ENCODE data around the gene SREBF2.

Gene SREBF2

GRCh38 chr22:41908411-41909309 lies 75.8 kb downstream of the SREBF2 start:
- DNase-seq (ENCODE audit: low read depth), result no peak

GRCh38 chr22:41909310-41910049 lies 76.6 kb downstream of the SREBF2 start:
- no peak for DNase-seq (ENCODE audit: low read depth)

GRCh38 chr22:41910050-41911000 lies 77.4 kb downstream of the SREBF2 start:
- DNase-seq (ENCODE audit: low read depth), result peak; percentile 42

- no peak for DNase-seq (ENCODE audit: low read depth)
Measured at GRCh38 chr22:41911001-41911611, 78.2 kb downstream of the SREBF2 start.

GRCh38 chr22:41912338-41913039 lies 79.6 kb downstream of the SREBF2 start:
- no peak for DNase-seq (ENCODE audit: low read depth)

GRCh38 chr22:41913040-41913719 lies 80.3 kb downstream of the SREBF2 start:
- DNase-seq (ENCODE audit: low read depth), result no peak

GRCh38 chr22:41913842-41914534 lies 81.1 kb downstream of the SREBF2 start:
- no peak for DNase-seq (ENCODE audit: low read depth)

- no peak for DNase-seq (ENCODE audit: low read depth)
Measured at GRCh38 chr22:41914611-41915034, 81.7 kb downstream of the SREBF2 start.

- peak; percentile 48 for DNase-seq (ENCODE audit: low read depth)
Measured at GRCh38 chr22:41915035-41915785, 82.3 kb downstream of the SREBF2 start, which contains the start of gene SHISA8. Gene SHISA8 (minus strand): TSS chr22:41915074. CDS start chr22:41914667, 407 bp downstream.

GRCh38 chr22:41915786-41916493 lies 83.0 kb downstream of the SREBF2 start:
- DNase-seq (ENCODE audit: low read depth), result no peak

- DNase-seq (ENCODE audit: low read depth), result no peak
Measured at GRCh38 chr22:41916745-41917358, 83.9 kb downstream of the SREBF2 start.

- no peak for DNase-seq (ENCODE audit: low read depth)
Measured at GRCh38 chr22:41917375-41917902, 84.5 kb downstream of the SREBF2 start.

- peak; percentile 73 for DNase-seq (ENCODE audit: low read depth)
Measured at GRCh38 chr22:41917903-41918791, 85.2 kb downstream of the SREBF2 start.

- DNase-seq (ENCODE audit: low read depth), result peak; percentile 45
Measured at GRCh38 chr22:41919357-41920224, 86.7 kb downstream of the SREBF2 start.

GRCh38 chr22:41920271-41920976 lies 87.5 kb downstream of the SREBF2 start:
- DNase-seq (ENCODE audit: low read depth), result no peak
